Ishikawa (cell line): ENCODE measurements around the gene CDH2.

Experiments
- EP300 ChIP-seq: IDR thresholded peaks from 2 replicates; pipeline ENCODE4 v1.6.1; 2012; ENCODE audit warnings: borderline replicate concordance
- RAD21 ChIP-seq: IDR thresholded peaks from 2 replicates; pipeline ENCODE4 v1.6.1; 2012; ENCODE audit warnings: low read depth
- TEAD4 ChIP-seq: IDR thresholded peaks from 2 replicates; pipeline ENCODE4 v1.6.1; 2012
- TF ChIP-seq, protein P1 (sequence below): IDR thresholded peaks from 2 replicates; pipeline ENCODE4 v1.6.1; 2012; ENCODE audit warnings: low read depth, mild to moderate bottlenecking

DNA sequence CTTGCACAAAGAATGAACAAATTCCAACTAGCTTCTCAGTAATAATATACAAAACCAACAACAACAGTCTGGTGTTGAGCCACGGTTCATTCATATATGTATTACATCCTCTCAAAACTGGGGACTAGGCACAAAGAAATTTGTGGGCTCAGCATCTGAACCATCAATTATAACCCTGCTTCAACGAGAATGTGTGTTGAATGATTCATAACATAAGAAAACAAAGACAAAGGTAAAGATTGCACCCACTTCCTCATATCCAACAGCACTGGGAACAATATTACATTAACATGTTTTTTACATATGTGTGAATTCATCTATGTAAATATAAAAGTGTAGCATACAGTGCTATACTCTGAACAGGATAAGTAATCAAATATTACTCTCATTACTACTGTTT, 144.8 kb downstream of the CDH2 start:
- TF ChIP-seq EP300 (no peak), RAD21 (no peak), TEAD4 (no peak)
- TF ChIP-seq, protein P1, sequence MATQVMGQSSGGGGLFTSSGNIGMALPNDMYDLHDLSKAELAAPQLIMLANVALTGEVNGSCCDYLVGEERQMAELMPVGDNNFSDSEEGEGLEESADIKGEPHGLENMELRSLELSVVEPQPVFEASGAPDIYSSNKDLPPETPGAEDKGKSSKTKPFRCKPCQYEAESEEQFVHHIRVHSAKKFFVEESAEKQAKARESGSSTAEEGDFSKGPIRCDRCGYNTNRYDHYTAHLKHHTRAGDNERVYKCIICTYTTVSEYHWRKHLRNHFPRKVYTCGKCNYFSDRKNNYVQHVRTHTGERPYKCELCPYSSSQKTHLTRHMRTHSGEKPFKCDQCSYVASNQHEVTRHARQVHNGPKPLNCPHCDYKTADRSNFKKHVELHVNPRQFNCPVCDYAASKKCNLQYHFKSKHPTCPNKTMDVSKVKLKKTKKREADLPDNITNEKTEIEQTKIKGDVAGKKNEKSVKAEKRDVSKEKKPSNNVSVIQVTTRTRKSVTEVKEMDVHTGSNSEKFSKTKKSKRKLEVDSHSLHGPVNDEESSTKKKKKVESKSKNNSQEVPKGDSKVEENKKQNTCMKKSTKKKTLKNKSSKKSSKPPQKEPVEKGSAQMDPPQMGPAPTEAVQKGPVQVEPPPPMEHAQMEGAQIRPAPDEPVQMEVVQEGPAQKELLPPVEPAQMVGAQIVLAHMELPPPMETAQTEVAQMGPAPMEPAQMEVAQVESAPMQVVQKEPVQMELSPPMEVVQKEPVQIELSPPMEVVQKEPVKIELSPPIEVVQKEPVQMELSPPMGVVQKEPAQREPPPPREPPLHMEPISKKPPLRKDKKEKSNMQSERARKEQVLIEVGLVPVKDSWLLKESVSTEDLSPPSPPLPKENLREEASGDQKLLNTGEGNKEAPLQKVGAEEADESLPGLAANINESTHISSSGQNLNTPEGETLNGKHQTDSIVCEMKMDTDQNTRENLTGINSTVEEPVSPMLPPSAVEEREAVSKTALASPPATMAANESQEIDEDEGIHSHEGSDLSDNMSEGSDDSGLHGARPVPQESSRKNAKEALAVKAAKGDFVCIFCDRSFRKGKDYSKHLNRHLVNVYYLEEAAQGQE = no peak
